H1 (cell line): ENCODE results near the gene ARID5A. TPM values are rescaled to one million over a fixed set of nuclear protein-coding genes. Genes with fewer than 3 reads are reported as not detected.

Experiments used
- CTCF ChIA-PET: fragments of 300-600 bp; sonication (Branson Sonifier 250); formaldehyde crosslinking; loops from one replicate; lab custom pipeline; 2021; ENCODE audit not compliant: partially characterized antibody; lab: Charles Lee
- POLR2A ChIA-PET: fragments of 300-600 bp; sonication (Branson Sonifier 250); formaldehyde crosslinking; loops from one replicate; lab custom pipeline; 2021; ENCODE audit warnings: inconsistent platforms; ENCODE audit not compliant: partially characterized antibody; lab: Charles Lee
- DNase-seq, 2 experiments: peaks; one replicate each; pipeline versions ENCODE4 v3.0.0 to v3.0.0-alpha.2; 2010 to 2022; ENCODE audit warnings: low spot score in 2 of 2, low read depth in 1 of 2, mixed read lengths in 1 of 2
- FAIRE-seq: peaks from 2 replicates; lab custom pipeline; 2011; peaks lifted over from hg19 to GRCh38; lab: Jason Lieb, UNC
- H2AFZ ChIP-seq: 2 replicates; pipeline ENCODE4 v1.8.1; 2012; ENCODE audit warnings: low read length, inconsistent platforms
- H2AK5ac ChIP-seq: 2 replicates; pipeline ENCODE4 v1.6.1; 2013; ENCODE audit warnings: low read depth, low read length
- H2BK120ac ChIP-seq: replicated peaks from 2 replicates; pipeline ENCODE3; 2013; ENCODE audit warnings: low read depth, low read length, inconsistent platforms
- H2BK12ac ChIP-seq: 2 replicates; pipeline ENCODE4 v1.6.1; 2013; ENCODE audit warnings: low read depth, low read length
- H2BK15ac ChIP-seq: 2 replicates; pipeline ENCODE4 v1.6.1; 2013; ENCODE audit warnings: low read length
- H2BK20ac ChIP-seq: 2 replicates; pipeline ENCODE4 v1.6.1; 2013; ENCODE audit warnings: low read length
- H2BK5ac ChIP-seq: 2 replicates; pipeline ENCODE4 v1.6.1; 2013; ENCODE audit warnings: low read depth, low read length
- H3K14ac ChIP-seq: 2 replicates; pipeline ENCODE4 v1.6.1; 2013; ENCODE audit warnings: inconsistent platforms; ENCODE audit not compliant: insufficient read length
- H3K18ac ChIP-seq: 2 replicates; pipeline ENCODE4 v1.6.1; 2013; ENCODE audit warnings: low read length; ENCODE audit errors: extremely low read depth
- H3K23ac ChIP-seq: 2 replicates; pipeline ENCODE4 v1.6.1; 2013; ENCODE audit warnings: inconsistent platforms; ENCODE audit not compliant: insufficient read length
- H3K23me2 ChIP-seq: 2 replicates; pipeline ENCODE4 v1.6.1; 2013; ENCODE audit warnings: low read depth, low read length
- H3K27ac ChIP-seq: 2 replicates; pipeline ENCODE4 v1.6.1; 2011; ENCODE audit warnings: low read depth, low read length, inconsistent platforms
- H3K27me3 ChIP-seq, 4 experiments: replicated peaks in 1 of 4; 1 replicate in 1 of 4; 2 replicates in 3 of 4; pipeline versions ENCODE4 v1.6.1 to v1.8.1; 2011 to 2013; ENCODE audit warnings: low read length in 3 of 4, mild to moderate bottlenecking in 3 of 4, inconsistent platforms in 2 of 4, mixed read lengths in 2 of 4, moderate library complexity in 1 of 4; ENCODE audit not compliant: control insufficient read depth in 3 of 4, insufficient read depth in 3 of 4; ENCODE audit errors: extremely low read depth in 1 of 4
- H3K36me3 ChIP-seq, 4 experiments: 2 replicates each; pipeline versions ENCODE4 v1.6.1 to v1.8.1; 2011 to 2013; ENCODE audit warnings: mild to moderate bottlenecking in 4 of 4, low read length in 3 of 4, moderate library complexity in 2 of 4, control low read depth in 1 of 4, inconsistent platforms in 1 of 4; ENCODE audit not compliant: insufficient read depth in 4 of 4, control insufficient read depth in 2 of 4
- H3K4ac ChIP-seq: replicated peaks from 2 replicates; pipeline ENCODE3; 2013; ENCODE audit warnings: low read length, low read depth, mixed read lengths, inconsistent platforms; ENCODE audit not compliant: insufficient read length
- H3K4me1 ChIP-seq, 4 experiments: replicated peaks in 1 of 4; 1 replicate in 1 of 4; 2 replicates in 3 of 4; pipeline versions ENCODE4 v1.6.1 to v1.8.1; 2011 to 2013; ENCODE audit warnings: low read length in 3 of 4, inconsistent platforms in 2 of 4, mixed read lengths in 1 of 4; ENCODE audit not compliant: insufficient read depth in 4 of 4, control insufficient read depth in 3 of 4
- H3K4me2 ChIP-seq, 2 experiments: 2 replicates each; pipeline versions ENCODE4 v1.6.1 to v1.8.1; 2011 to 2013; ENCODE audit warnings: low read depth in 2 of 2, low read length in 2 of 2, control low read depth in 1 of 2, inconsistent platforms in 1 of 2, mild to moderate bottlenecking in 1 of 2; ENCODE audit not compliant: insufficient read depth in 1 of 2
- H3K4me3 ChIP-seq, 4 experiments: fragments of 200-600, 300-600 bp in 1 of 4; sonication (generic), shearing (Covaris generic), sonication (Bioruptor Twin) in 1 of 4; 2 replicates each; pipeline versions ENCODE4 v1.5.1 to v1.8.1; 2011 to 2016; ENCODE audit warnings: low read length in 4 of 4, low read depth in 3 of 4, control low read depth in 2 of 4, inconsistent platforms in 2 of 4, mild to moderate bottlenecking in 2 of 4, mixed read lengths in 1 of 4, moderate library complexity in 1 of 4; ENCODE audit not compliant: insufficient read depth in 2 of 4; ENCODE audit errors: extremely low read depth in 1 of 4
- H3K56ac ChIP-seq: replicated peaks from 2 replicates; pipeline ENCODE3; 2013; ENCODE audit warnings: low read depth, mild to moderate bottlenecking, mixed read lengths, low read length, inconsistent platforms; ENCODE audit not compliant: insufficient read length
- H3K79me1 ChIP-seq: 2 replicates; pipeline ENCODE4 v1.6.1; 2013; ENCODE audit warnings: low read depth, low read length, control low read depth
- H3K79me2 ChIP-seq, 2 experiments: 2 replicates each; pipeline versions ENCODE4 v1.6.1 to v1.8.1; 2012 to 2013; ENCODE audit warnings: low read length in 2 of 2, mild to moderate bottlenecking in 2 of 2, inconsistent platforms in 1 of 2; ENCODE audit not compliant: insufficient read depth in 2 of 2, control insufficient read depth in 1 of 2
- H3K9ac ChIP-seq, 4 experiments: replicated peaks in 1 of 4; 1 replicate in 1 of 4; 2 replicates in 3 of 4; pipeline versions ENCODE4 v1.6.1 to v1.8.1; 2011 to 2013; ENCODE audit warnings: low read depth in 3 of 4, low read length in 3 of 4, control low read depth in 2 of 4, mild to moderate bottlenecking in 2 of 4, moderate library complexity in 2 of 4, inconsistent platforms in 1 of 4; ENCODE audit errors: extremely low read depth in 1 of 4
- H3K9me3 ChIP-seq, 2 experiments: 2 replicates each; pipeline versions ENCODE4 v1.6.1 to v1.8.1; 2012 to 2013; ENCODE audit warnings: mild to moderate bottlenecking in 2 of 2, moderate library complexity in 2 of 2, control low read depth in 1 of 2, inconsistent platforms in 1 of 2, low read depth in 1 of 2, low read length in 1 of 2, mixed read lengths in 1 of 2; ENCODE audit not compliant: insufficient read depth in 2 of 2
- H4K20me1 ChIP-seq, 2 experiments: replicated peaks in 1 of 2; 2 replicates each; pipeline versions ENCODE3 to v1.8.1; 2011 to 2013; ENCODE audit warnings: inconsistent platforms in 2 of 2, low read length in 2 of 2, mild to moderate bottlenecking in 1 of 2; ENCODE audit not compliant: insufficient read depth in 2 of 2, control insufficient read depth in 1 of 2
- H4K5ac ChIP-seq: 2 replicates; pipeline ENCODE4 v1.6.1; 2013; ENCODE audit warnings: low read length, low read depth, mixed read lengths, inconsistent platforms; ENCODE audit not compliant: insufficient read length
- H4K8ac ChIP-seq: 2 replicates; pipeline ENCODE4 v1.8.0; 2013; ENCODE audit warnings: mild to moderate bottlenecking, moderate library complexity, low read length, inconsistent platforms; ENCODE audit not compliant: insufficient read depth; ENCODE audit errors: extremely low read depth
- H4K91ac ChIP-seq: replicated peaks from 2 replicates; pipeline ENCODE3; 2013; ENCODE audit warnings: low read length, mixed read lengths, inconsistent platforms; ENCODE audit not compliant: insufficient read length
- BCL11A ChIP-seq, 2 experiments: IDR thresholded peaks; one replicate each; pipeline ENCODE4 v1.6.1; 2011; ENCODE audit warnings: low read depth in 2 of 2, low read length in 2 of 2, mild to moderate bottlenecking in 2 of 2
- CHD2 ChIP-seq: IDR thresholded peaks from 2 replicates; pipeline ENCODE4 v1.6.1; 2012; ENCODE audit warnings: low read length, improper control_type of control experiment
- FOSL1 ChIP-seq: IDR thresholded peaks from 2 replicates; pipeline ENCODE4 v1.6.1; 2011; ENCODE audit warnings: mild to moderate bottlenecking, low read depth, low read length, moderate library complexity; ENCODE audit not compliant: insufficient read depth
- HDAC2 ChIP-seq, 2 experiments: fragments of 300-600 bp in 1 of 2; sonication (generic) in 1 of 2; IDR thresholded peaks; 2 replicates each; pipeline ENCODE4 v1.6.1; 2011 to 2012; ENCODE audit warnings: low read depth in 2 of 2, low read length in 2 of 2, mild to moderate bottlenecking in 2 of 2, moderate library complexity in 2 of 2, borderline replicate concordance in 1 of 2, inconsistent platforms in 1 of 2
- KDM4A ChIP-seq: IDR thresholded peaks from one replicate; pipeline ENCODE4 v1.7.1; 2012; ENCODE audit warnings: low read depth, mild to moderate bottlenecking, moderate library complexity, low read length, inconsistent platforms; ENCODE audit not compliant: severe bottlenecking
- RFX5 ChIP-seq: IDR thresholded peaks from 2 replicates; pipeline ENCODE4 v1.6.1; 2011; ENCODE audit warnings: low read depth, low read length, improper control_type of control experiment, borderline replicate concordance
- SP4 ChIP-seq: IDR thresholded peaks from 2 replicates; pipeline ENCODE4 v1.6.1; 2012; ENCODE audit warnings: low read length, inconsistent platforms
- TBP ChIP-seq: IDR thresholded peaks from 2 replicates; pipeline ENCODE4 v1.6.1; 2011; ENCODE audit warnings: low read depth, low read length, improper control_type of control experiment
- ZNF274 ChIP-seq: IDR thresholded peaks from 2 replicates; pipeline ENCODE4 v1.7.0; 2012; ENCODE audit warnings: low read length, borderline replicate concordance; ENCODE audit errors: extremely low read depth
- WGBS, 2 experiments: shearing (Covaris generic) in 1 of 2; methylation state at CpG; one replicate each; pipeline versions ENCODE4 v1.1.6 to v1.1.7; 2013 to 2015; ENCODE audit warnings: low lambda C conversion rate in 2 of 2, mixed read lengths in 2 of 2, inconsistent platforms in 1 of 2, low coverage in 1 of 2, missing lambda C conversion rate in 1 of 2; ENCODE audit not compliant: insufficient replicate concordance in 2 of 2, insufficient coverage in 1 of 2, insufficient read length in 1 of 2; ENCODE audit errors: extremely low coverage in 1 of 2, missing lambda C conversion rate in 1 of 2; 5-methylcytosine and 5-hydroxymethylcytosine counted together
- polyA plus RNA-seq, 7 experiments: library from polyadenylated mRNA; depleted of rRNA in 3 of 7; stranded (reverse) in 5 of 7; unstranded in 2 of 7; fragments of >200 nt in 5 of 7; fragments of 200-250 nt in 2 of 7; gene quantifications; 1 replicate in 5 of 7; 2 replicates in 1 of 7; 4 replicates in 1 of 7; pipeline versions ENCODE4 v1.2.1 to v1.2.3, GENCODE V29; 2011 to 2013; ENCODE audit warnings: missing spikeins in 2 of 7, mixed read lengths in 2 of 7
- total RNA-seq: library from RNA; stranded (reverse); fragmentation: NEBNext Ultra II Directional; extraction: Animal tissue kit (Norgen Biotek cat#: 25700); gene quantifications from 2 replicates; pipeline ENCODE4 v1.2.1, GENCODE V29; 2021
- TF ChIP-seq, protein P1 (sequence below): IDR thresholded peaks from 2 replicates; pipeline ENCODE4 v1.6.1; 2012; ENCODE audit warnings: inconsistent platforms

Gene ARID5A
- total and polyA plus RNA-seq, 2 of the 8 experiments (the other 6 are each of a cell fraction or from before 2014, with no cell fraction given), result 3.3 to 5.3 TPM

DNA sequence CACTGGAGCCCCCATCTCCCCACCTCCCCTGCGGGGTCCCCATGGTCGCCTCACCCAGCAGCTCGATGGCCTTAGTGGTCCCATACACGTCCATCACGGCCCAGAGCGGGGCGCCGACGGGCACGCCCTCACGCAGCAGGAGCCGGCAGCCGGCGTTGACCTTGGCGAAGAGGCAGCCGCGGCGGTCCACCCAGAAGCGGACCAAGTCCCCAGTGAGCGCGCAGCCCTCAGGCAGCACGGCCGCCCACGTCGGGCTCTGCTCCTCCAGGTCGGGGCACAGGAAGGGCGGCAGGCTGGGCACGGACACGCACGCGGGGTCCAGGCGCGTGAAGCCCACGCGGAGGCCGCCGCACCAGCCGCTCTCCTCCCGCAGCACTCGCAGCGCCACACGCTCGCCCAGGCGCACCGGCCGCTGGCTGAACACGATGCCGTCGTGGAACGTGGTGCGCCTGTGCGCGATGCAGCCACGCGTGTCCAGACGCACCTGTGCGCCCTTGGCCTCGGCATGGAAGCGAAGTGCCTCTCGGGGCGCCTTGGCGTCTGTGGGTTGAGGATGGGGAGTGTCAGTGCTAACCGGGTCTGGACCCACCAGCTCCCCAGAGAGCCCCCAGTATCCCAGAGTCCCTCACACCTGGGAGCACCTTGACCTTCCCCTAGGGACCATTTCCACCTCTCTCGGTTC is 36.0 kb upstream of the ARID5A start:
- Histone ChIP-seq H3K4me2 (no peak overlapping the region), H3K27me3 (no peaks in the 10 kb centered on the region), H2BK15ac (no peak overlapping the region), H2AFZ (no peak overlapping the region), H4K8ac (0 out of 2 replicates have a peak overlapping the region, but pooled peaks have one; percentile 18), H3K14ac (no peak overlapping the region), H2BK5ac (no peak overlapping the region), H3K9ac (no peak overlapping the region), H3K36me3 (no peaks in the 10 kb centered on the region), H3K23ac (no peak overlapping the region), H4K91ac (no peak overlapping the region), H3K4me3 (no peak overlapping the region), H3K56ac (no peak overlapping the region), H3K79me1 (no peaks in the 10 kb centered on the region), H3K27ac (no peak overlapping the region), H2BK12ac (no peak overlapping the region)
- CTCF ChIA-PET, result interaction anchor here (0.7 to 8.9 kb wide), 3 partner anchors 9 to 14 kb away, joined by 3 to 76 read pairs (median 3); no protein-coding TSS in a partner anchor
- no peak for FAIRE-seq
- WGBS, 2 experiments, result 93% methylated on average over 45 of the region's 64 CpGs; no CpG with 5 or more reads in 1 of the 2 experiments
- TF ChIP-seq, protein P1, sequence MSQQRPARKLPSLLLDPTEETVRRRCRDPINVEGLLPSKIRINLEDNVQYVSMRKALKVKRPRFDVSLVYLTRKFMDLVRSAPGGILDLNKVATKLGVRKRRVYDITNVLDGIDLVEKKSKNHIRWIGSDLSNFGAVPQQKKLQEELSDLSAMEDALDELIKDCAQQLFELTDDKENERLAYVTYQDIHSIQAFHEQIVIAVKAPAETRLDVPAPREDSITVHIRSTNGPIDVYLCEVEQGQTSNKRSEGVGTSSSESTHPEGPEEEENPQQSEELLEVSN, result no peak
- TF ChIP-seq RFX5, result no peak
- TF ChIP-seq FOSL1, result no peak
- no peak for TF ChIP-seq TBP
- TF ChIP-seq ZNF274, result no peak
- TF ChIP-seq HDAC2 (IDR thresholded peaks at IDR 0.05; ENCODE audit: borderline replicate concordance in 1 of 2, low read depth in 2 of 2, low read length in 2 of 2), result no peak
- TF ChIP-seq KDM4A, result no peak
- TF ChIP-seq BCL11A (IDR thresholded peaks at IDR 0.05; ENCODE audit: low read depth in 2 of 2, low read length in 2 of 2), result no peak
- no peak for TF ChIP-seq CHD2
- no peak for TF ChIP-seq SP4
- TF ChIP-seq, all 59 proteins: peak for 0
- POLR2A ChIA-PET, result no interaction called here
- Histone ChIP-seq H3K18ac (no peak overlapping the region), H4K20me1 (no peaks in the 10 kb centered on the region), H3K4me1 (peaks cover 0 to 3% (median 0%) of the 10 kb centered on the region in 4 experiments; a peak in 1 of 7 replicates), H3K4ac (no peak overlapping the region), H3K79me2 (no peaks in the 10 kb centered on the region), H2BK120ac (no peak overlapping the region), H2BK20ac (no peak overlapping the region), H2AK5ac (no peak overlapping the region), H3K9me3 (peaks cover 0 to 2% of the 10 kb centered on the region in 2 experiments; a peak in 1 of 4 replicates), H4K5ac (no peak overlapping the region), H3K23me2 (no peaks in the 10 kb centered on the region)
- peak in 1 of 2 experiments; percentile 44 for DNase-seq
